Right lobe of liver (tissue), 4 donors: ENCODE results near the gene PITPNC1.

Source experiments
- CTCF ChIP-seq, 4 donors: fragments of 200-600 bp in 3 of 4; fragments of 450-650 bp in 1 of 4; IDR thresholded peaks; one replicate each; pipeline versions ENCODE4 v1.5.1 to v1.8.0; 2016 to 2022; ENCODE audit warnings: antibody characterized with exemption in 4 of 4, mild to moderate bottlenecking in 2 of 4
- POLR2A ChIP-seq: fragments of 450-650 bp; IDR thresholded peaks from one replicate; pipeline ENCODE4 v1.6.1; 2017; ENCODE audit warnings: antibody characterized with exemption, mild to moderate bottlenecking
- donor health status: DM: no; HTN: no; CAD: no.
- donor health status: DM: no; HTN: no; CAD: no.
- donor health status: DM: no; HTN: yes; CAD: no.

DNA sequence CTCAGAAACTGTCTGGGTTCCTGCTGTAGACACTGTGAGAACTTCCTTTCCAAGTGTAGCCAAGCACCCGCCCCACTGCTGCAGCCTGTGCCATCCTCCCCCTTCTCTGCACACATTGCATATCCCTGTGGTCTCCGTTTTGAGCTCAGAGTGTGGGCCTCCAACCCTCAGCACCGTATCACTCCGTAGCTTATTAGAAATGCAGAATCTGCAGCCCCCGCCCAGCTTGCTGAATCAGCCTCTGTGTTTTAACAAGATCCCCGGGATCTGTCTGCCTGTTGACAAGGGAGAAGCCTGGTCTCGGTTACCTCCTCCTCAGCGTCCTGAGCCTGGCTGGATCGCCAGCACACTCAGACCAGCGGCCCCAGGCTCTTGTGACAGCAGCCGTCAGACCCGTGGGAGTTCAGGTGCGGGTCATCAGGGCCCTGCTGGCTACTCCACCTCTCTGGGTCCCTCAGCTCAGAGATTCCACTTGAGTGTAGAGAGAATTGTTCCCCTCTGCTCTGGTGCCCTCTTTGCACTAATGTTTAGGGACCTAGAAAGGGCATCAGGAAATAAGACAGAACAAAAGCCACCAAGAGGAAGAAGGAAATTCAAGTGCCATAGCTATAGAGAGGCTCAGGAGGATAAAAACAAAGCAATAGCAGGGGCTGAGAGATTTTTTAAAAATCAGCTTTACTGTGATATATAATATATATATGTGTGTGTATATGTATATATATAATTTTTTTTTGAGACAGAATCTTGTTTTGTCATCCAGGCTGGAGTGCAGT lies 92.3 kb downstream of the PITPNC1 start:
- no peak for TF ChIP-seq CTCF (IDR thresholded peaks at IDR 0.05)
- TF ChIP-seq POLR2A: no peak
